ENCODE results near the gene CEP83.

Gene CEP83

DNA sequence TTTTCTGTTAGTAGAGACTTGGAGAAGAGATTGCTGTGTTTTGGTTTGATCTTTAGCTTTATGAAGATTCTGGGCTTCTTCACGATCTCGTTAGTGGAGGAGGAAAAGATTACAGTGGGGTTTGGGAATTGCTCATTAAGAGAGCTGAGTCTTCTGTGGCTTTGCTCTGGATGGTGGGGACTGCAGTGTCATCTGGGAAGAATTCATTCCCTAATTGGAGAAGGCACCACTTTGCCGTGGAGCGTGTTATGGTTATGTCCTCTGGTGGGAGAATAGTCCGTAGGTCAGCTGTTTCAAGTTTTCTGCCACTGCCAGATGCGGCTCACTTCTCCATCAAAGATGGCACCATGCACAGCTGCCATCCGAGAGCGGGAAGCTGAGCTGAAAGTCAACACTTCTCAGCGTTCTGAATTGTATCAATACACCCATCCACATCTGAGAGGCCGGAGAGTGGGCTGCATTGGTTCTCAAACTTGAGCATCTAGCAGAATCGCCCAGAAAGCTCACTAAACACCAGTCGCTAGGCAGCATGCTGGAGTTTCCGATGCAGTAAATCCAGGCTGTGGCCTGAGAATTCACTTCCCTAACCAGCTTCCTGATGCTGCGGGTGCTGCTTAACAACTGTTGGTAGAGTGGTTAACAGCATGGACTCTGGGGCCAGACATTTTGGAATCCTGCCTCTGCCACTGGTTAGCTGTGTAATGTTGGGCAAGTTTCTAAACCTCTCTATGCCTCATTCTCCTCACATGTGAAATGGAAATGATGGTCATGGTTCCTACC, 193.5 kb downstream of the CEP83 start:
- DNase-seq: no peak

GRCh38 chr12:94265539-94265938, 194.1 kb downstream of the CEP83 start:
- DNase-seq: no peak

DNA sequence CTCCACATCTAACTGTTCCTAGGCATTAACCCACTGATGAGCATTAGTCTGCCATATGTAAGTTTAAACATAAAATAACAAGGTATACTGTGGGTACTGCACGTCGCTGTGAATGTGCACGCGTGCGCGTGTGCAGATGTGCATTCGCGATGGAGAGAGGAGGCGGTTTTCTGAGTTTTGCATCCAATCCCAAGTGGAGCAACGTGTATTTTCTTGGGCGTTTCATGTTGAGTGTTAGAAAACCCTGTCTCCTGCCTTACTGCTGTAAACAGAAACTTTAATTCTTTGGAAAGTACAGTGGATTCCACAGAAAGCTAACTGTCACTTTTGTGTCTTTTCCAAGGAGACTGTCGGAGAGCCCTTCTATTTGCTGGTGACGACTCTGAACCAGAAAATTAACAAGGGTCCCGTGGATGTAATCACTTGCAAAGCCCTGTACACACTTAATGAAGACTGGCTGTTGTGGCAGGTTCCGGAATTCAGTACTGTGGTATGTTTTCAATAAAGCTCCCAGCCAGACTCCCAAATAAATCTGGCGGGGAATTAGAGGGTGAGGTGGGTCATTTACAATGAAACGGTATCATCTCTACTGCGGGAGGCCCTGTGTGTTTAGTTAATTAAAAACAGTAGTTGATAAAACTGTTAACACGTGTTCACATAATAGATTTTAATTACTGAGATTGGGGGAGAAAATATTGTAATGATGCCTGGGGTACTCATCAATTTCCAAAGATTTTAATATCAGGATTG, 194.8 kb downstream of the CEP83 start:
- DNase-seq: no peak

GRCh38 chr12:94263905-94264561, 195.6 kb downstream of the CEP83 start:
- no peak for DNase-seq

GRCh38 chr12:94263011-94263811, 196.5 kb downstream of the CEP83 start:
- no peak for DNase-seq

- DNase-seq: peak; percentile 70
Measured at GRCh38 chr12:94262228-94263010, 197.2 kb downstream of the CEP83 start.

- DNase-seq: no peak
Measured at GRCh38 chr12:94261786-94262185, 197.9 kb downstream of the CEP83 start.

GRCh38 chr12:94261119-94261518, 198.5 kb downstream of the CEP83 start:
- no peak for DNase-seq

- no peak for DNase-seq
Measured at GRCh38 chr12:94260717-94261116, 198.9 kb downstream of the CEP83 start.

DNA sequence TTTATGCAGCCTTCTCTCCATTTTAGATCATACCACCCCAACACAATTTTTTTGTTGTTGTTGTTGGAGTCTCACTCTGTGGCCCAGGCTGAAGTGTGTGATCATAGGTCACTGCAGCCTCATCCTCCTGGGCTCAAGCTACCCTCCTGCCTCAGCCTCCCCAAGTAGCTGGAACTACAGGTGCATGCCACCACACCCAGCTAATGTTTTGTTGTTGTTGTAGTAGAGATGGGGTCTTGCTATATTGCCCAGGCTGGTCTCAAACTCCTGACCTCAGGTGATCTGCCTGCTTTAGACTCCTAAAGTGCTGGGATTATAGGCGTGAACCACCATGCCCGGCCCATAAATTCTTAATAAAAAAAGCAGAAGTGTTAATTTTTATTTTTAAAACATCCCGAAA, 199.7 kb downstream of the CEP83 start:
- no peak for DNase-seq

- DNase-seq: no peak
Measured at GRCh38 chr12:94258593-94258992, 201.1 kb downstream of the CEP83 start.

All from NCI-H2107 (cell line).